Vagina (tissue), 2 donors: ENCODE results near the gene ISM1. TPM values are rescaled to one million over a fixed set of nuclear protein-coding genes. Genes with fewer than 3 reads are reported as not detected.

Experiments used
- DNase-seq, 2 donors: peaks; one replicate each; pipeline ENCODE4 v3.0.0-alpha.2; 2017; ENCODE audit errors: extremely low spot score in 2 of 2
- H3K27ac ChIP-seq: fragments of 200-600 bp; sonication (generic); one replicate; pipeline ENCODE4 v1.5.1; 2019
- H3K27me3 ChIP-seq: fragments of 200-600 bp; sonication (generic); one replicate; pipeline ENCODE4 v1.5.1; 2019
- H3K36me3 ChIP-seq, 2 donors: fragments of 200-600 bp; sonication (generic); one replicate each; pipeline ENCODE4 v1.5.1; 2017 to 2019
- H3K4me1 ChIP-seq: fragments of 200-600 bp; sonication (generic); one replicate; pipeline ENCODE4 v1.5.1; 2019
- H3K4me3 ChIP-seq, 2 donors: fragments of 200-600 bp; sonication (generic); 1 replicate in 1 of 2; 2 replicates in 1 of 2; pipeline ENCODE4 v1.5.1; 2016 to 2019
- H3K9me3 ChIP-seq: fragments of 200-600 bp; sonication (generic); one replicate; pipeline ENCODE4 v1.5.1; 2019
- POLR2A ChIP-seq, 2 donors: fragments of 450-650 bp; IDR thresholded peaks; one replicate each; pipeline ENCODE4 v1.6.1; 2017; ENCODE audit warnings: antibody characterized with exemption in 2 of 2, mild to moderate bottlenecking in 2 of 2, moderate library complexity in 2 of 2
- POLR2AphosphoS5 ChIP-seq, 2 donors: sonication (generic); formaldehyde crosslinking; IDR thresholded peaks; one replicate each; pipeline ENCODE4 v1.9.0; 2017; ENCODE audit warnings: antibody characterized with exemption in 2 of 2, mild to moderate bottlenecking in 2 of 2, low read depth in 1 of 2; ENCODE audit not compliant: insufficient read depth in 1 of 2
- intact Hi-C: fragments of 100-400 bp; cut with DNase I; formaldehyde crosslinking; loops from one replicate; pipeline ENCODE4 v1.15.1; 2023
- total RNA-seq: library from RNA; depleted of rRNA; stranded (reverse); fragments of >200 nt; gene quantifications from one replicate; pipeline ENCODE4 v1.2.3, GENCODE V29; 2016
- TF ChIP-seq, protein P1 (sequence below), 3 experiments: fragments of 450-650 bp in 2 of 3; fragments of 200-600 bp in 1 of 3; sonication (generic) in 1 of 3; IDR thresholded peaks; one replicate each; pipeline ENCODE4 v1.5.1; 2017 to 2019; ENCODE audit warnings: antibody characterized with exemption in 3 of 3, mild to moderate bottlenecking in 2 of 3, moderate library complexity in 2 of 3

The ISM1 gene
- total RNA-seq, 1 donor from 2014 or later = 14.5 TPM

DNA sequence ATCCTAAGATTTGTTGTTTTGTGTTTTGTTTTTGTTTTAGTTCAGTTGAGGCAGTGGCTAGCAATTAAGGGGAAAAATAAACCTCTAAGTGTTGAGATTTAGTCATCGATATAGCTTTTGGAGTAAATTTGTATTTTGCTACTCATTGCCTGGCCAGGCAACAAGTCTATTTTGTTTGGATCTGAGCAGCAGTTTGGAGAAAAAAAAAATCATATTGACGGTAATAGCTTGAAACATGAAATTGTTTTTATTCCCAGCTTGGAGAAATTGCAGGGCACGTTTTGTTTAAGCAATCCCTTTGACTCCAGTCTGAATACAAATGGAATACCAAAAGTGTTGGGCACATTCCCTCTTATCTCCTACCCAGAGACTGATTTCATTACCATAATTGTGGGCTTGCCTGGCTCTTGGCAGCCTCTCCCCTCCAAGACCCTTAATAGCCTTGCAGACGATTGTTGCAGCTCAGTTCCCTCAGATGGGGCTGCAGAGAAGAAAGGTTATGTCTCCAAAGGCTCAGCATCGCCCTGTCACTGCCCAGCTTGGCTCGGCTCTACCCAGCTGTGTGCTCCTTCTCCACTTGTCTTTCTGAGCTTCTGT is 56.0 kb downstream of the ISM1 start:
- no peaks in the 10 kb centered on the region for H3K9me3 ChIP-seq
- intact Hi-C loops = no loop called here
- TF ChIP-seq POLR2AphosphoS5 (IDR thresholded peaks at IDR 0.05; ENCODE audit: insufficient read depth in 1 of 2, low read depth in 1 of 2) = no peak
- no peak for TF ChIP-seq POLR2A (IDR thresholded peaks at IDR 0.05)
- TF ChIP-seq, protein P1, sequence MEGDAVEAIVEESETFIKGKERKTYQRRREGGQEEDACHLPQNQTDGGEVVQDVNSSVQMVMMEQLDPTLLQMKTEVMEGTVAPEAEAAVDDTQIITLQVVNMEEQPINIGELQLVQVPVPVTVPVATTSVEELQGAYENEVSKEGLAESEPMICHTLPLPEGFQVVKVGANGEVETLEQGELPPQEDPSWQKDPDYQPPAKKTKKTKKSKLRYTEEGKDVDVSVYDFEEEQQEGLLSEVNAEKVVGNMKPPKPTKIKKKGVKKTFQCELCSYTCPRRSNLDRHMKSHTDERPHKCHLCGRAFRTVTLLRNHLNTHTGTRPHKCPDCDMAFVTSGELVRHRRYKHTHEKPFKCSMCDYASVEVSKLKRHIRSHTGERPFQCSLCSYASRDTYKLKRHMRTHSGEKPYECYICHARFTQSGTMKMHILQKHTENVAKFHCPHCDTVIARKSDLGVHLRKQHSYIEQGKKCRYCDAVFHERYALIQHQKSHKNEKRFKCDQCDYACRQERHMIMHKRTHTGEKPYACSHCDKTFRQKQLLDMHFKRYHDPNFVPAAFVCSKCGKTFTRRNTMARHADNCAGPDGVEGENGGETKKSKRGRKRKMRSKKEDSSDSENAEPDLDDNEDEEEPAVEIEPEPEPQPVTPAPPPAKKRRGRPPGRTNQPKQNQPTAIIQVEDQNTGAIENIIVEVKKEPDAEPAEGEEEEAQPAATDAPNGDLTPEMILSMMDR (IDR thresholded peaks at IDR 0.05) = no peak
- H3K27me3 ChIP-seq = no peaks in the 10 kb centered on the region
- no peak overlapping the region for H3K4me3 ChIP-seq
- no peak for DNase-seq
- H3K27ac ChIP-seq = no peak overlapping the region
- H3K4me1 ChIP-seq = no peaks in the 10 kb centered on the region
- no peaks in the 10 kb centered on the region for H3K36me3 ChIP-seq

DNA sequence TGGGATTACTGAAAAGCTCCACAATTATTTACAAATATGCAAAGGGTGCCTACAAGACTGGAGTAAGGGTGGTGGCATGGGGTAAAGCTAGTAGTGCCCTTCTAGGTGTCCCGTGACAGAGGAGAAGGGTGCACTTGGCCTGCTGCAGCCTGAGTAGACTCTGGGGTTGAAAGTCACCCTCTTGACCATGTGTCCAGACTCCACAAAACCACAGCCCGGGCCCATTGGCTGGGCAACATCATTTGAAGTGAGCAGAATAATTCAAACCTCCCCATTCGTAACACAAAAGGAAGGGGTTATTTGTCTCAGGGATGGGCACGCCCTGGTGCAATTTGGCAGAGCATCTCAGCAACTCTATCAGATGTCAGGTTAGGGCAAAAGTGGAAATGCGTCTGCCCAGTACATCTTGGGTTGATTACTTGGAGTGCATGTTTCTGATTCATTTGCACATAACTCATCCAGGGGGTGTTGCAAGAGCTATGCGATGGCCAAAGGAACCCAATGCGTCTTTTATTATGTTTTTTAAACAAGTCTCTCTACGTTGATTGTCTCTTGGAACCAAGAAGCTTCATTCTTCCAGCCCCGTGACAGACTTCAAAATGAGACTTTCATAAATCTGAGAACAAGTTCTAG is 56.7 kb downstream of the ISM1 start:
- Histone ChIP-seq H3K4me1 (no peaks in the 10 kb centered on the region), H3K27ac (peak overlapping the region; percentile 20), H3K9me3 (no peaks in the 10 kb centered on the region), H3K36me3 (no peaks in the 10 kb centered on the region), H3K27me3 (no peaks in the 10 kb centered on the region), H3K4me3 (no peak overlapping the region)
- DNase-seq = no peak
- TF ChIP-seq POLR2A (IDR thresholded peaks at IDR 0.05) (no peak), POLR2AphosphoS5 (IDR thresholded peaks at IDR 0.05; ENCODE audit: insufficient read depth in 1 of 2, low read depth in 1 of 2) (peak; percentile 20 to 29)
- TF ChIP-seq, protein P1 (IDR thresholded peaks at IDR 0.05) = no peak
- intact Hi-C loops = no loop called here

DNA sequence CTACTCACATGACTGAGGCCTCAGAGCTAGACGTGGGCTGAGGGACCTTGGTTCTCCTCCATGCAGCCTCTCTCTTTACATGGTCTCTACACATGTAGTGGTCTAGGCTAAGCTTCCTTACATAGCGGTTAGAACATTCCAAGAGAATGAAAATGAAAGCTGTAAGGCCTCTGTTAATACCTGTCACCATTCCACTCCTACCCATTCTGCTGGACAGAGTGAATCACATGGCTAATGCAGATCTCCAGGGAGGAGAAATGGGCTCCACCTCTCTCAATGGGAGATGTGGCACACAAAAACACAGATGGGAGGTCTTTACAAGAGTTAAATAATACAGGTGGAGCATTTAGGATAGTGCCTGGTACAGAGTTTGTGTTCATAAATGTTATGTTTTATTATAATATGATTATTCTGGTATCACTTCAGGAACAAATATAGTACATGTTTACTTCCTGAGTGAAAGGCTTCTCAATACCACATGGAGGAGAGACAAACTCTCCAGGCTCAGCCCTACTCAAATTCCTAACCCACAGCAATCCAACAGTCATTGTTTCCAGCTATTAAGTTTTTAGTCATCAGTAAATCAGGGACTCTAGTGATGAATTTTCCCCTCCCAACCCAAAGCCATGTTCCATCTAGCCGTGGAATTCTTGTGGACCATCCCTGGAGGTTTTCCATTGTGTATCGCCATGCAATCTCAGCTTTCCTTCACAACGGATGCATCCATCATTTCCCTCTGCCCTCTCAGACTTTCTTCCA is 57.9 kb downstream of the ISM1 start:
- H3K27me3 ChIP-seq = no peaks in the 10 kb centered on the region
- H3K4me1 ChIP-seq = no peaks in the 10 kb centered on the region
- intact Hi-C loops = no loop called here
- no peak overlapping the region for H3K4me3 ChIP-seq
- no peak for DNase-seq
- no peaks in the 10 kb centered on the region for H3K36me3 ChIP-seq
- no peak for TF ChIP-seq POLR2A (IDR thresholded peaks at IDR 0.05)
- TF ChIP-seq, protein P1 (IDR thresholded peaks at IDR 0.05) = no peak
- TF ChIP-seq POLR2AphosphoS5 (IDR thresholded peaks at IDR 0.05; ENCODE audit: insufficient read depth in 1 of 2, low read depth in 1 of 2) = no peak
- no peaks in the 10 kb centered on the region for H3K9me3 ChIP-seq
- H3K27ac ChIP-seq = peak overlapping the region; percentile 20

DNA sequence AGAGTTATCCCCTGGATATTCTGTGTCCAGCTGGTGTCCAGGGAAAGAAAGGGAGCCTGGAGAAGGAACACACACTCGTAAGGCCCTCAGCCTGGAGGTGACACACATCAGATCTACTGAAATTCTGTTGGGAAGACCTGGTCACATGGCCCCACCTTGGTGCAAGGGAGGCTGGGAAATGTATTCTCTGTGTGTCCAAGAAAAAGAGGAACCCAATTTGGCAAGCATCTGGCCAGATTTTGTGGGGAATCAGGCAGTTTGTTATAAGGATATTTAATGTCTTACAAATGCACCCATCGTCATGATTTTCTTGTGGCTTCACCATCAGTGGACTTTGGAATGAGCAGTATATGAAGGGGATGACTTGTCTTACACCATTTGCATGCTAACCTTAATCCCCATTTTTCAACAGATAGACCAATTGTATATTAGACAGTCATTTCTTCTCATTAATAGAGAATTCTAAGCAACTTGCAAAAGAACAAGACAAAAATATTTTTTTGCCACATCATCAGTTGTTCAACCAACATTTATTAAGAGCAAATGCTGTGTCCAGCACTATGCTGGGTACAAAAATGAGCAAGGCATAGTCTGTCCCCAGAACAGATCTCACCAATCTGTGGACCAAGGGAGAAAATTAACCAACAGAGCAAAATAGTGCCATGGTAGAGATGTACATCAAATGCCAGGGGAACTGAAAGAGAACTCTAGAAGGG is 59.7 kb downstream of the ISM1 start:
- Histone ChIP-seq H3K36me3 (no peaks in the 10 kb centered on the region), H3K27ac (no peak overlapping the region), H3K27me3 (no peaks in the 10 kb centered on the region), H3K9me3 (no peaks in the 10 kb centered on the region), H3K4me3 (no peak overlapping the region), H3K4me1 (no peaks in the 10 kb centered on the region)
- intact Hi-C loops = no loop called here
- no peak for DNase-seq
- TF ChIP-seq, protein P1 (IDR thresholded peaks at IDR 0.05) = no peak
- TF ChIP-seq POLR2A (IDR thresholded peaks at IDR 0.05) = no peak
- no peak for TF ChIP-seq POLR2AphosphoS5 (IDR thresholded peaks at IDR 0.05; ENCODE audit: insufficient read depth in 1 of 2, low read depth in 1 of 2)
